Measurements from ENCODE around the gene SMTN.
"Not testable (repeated sequence)": the region's sequence is repeated elsewhere in the genome, so short reads cannot be mapped to it uniquely, and the experiment has no call there.

SMTN gene

DNA sequence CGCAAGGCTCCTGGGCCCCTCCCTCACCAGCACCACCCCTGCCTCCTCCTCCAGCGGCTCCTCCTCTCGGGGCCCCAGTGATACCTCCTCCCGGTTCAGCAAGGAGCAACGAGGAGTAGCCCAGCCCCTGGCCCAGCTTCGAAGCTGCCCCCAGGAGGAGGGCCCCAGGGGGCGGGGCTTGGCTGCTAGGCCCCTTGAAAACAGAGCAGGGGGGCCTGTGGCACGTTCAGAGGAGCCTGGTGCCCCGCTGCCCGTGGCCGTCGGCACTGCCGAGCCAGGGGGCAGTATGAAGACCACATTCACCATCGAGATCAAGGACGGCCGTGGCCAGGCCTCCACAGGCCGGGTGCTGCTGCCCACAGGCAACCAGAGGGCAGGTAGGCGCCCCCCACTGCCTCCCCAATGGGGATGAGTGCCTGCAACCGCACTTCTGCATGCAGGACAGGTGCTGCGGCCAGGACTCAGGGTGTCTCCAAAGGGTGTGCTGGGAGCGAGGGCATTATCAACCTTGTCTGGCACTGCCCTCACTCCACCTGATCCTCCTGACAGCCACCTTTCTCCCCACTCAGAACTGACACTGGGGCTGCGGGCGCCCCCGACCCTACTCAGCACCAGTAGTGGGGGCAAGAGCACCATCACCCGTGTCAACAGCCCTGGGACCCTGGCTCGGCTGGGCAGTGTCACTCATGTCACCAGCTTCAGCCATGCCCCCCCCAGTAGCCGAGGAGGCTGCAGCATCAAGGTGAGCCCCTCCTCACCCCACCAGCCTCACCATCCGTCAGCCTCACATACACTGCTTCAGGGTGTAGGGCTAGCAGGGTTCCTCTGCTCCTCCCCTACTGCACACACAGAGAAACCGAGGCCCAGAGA, 10.2 kb downstream of the SMTN start:
- DNase-seq, result no peak

GRCh38 chr22:31092161-31092560, 11.0 kb downstream of the SMTN start:
- no peak for DNase-seq

- no peak for DNase-seq
Measured at GRCh38 chr22:31093086-31093850, 12.2 kb downstream of the SMTN start.

DNA sequence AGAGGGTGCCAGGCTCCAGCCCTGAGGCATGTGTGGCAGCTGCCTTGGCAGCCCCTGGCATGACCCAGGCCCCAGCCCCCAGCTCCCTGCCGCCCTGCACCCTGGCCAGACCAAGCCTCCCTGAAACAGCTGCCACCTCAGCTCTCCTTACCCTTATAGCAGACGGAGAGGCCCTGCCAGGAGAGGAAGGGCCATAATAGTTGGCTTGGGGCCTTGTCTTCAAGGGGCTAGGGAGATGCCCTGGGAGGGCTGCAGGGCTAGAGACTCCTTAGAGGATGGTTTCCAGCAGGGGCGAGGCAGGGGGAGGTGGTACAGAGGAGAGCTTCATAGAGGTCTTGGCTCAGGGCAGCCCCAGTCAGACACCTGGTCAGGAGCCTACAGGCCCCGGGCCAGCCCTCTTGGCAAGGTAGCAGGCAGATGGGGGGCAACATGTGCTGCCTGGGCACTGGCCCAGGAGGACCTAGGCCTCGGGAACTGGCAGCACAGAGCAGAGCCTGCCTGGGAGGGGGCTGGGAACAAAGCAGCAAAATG, 13.0 kb downstream of the SMTN start:
- no peak for DNase-seq

DNA sequence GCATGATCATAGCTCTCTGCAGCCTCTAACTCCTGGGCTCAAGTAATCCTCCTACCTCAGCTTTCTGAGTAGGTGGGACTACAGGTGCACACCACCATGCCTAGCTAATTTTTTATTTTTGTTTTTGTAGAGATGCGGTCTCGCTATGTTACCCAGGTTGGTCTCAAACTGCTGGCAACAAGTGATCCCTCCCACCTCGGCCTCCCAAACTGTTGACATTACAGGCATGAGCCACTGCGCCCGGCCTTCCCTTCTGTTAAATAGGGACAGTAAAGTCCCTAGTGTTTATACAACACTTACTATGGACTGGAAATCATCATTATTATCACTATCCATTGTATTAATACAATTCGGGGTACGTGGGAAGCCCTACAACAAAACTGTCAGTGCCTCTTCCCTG, 13.6 kb downstream of the SMTN start:
- DNase-seq, result no peak

DNA sequence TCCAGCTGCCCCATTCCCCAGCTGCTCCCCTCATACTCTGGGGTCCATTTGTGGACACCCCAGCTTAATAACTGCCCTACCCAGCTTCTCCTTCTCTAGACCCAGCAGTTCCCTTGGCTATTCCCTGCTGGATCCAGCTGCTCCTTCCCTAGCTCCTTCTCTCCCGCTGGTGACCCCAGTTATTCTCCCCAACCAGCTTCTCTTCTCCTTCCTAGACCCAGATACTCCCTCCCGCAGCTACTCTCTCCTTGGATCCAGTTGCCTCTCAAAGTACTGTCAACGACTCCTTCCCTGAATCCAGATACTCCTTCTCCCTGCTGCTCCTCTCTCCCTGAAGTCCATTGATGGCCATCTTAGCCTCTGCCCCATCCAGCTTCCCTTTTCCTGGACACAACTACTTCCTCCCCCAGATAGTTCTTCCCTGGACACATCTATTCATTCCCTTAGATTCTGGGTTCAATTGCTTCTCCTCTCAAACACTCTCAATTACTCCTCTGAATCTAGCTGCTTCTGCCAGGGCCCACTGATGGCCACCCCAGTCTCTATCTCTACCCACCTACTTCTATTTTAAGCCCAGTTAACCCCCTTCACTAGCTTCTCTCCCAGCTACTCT, 14.6 kb downstream of the SMTN start:
- no peak for DNase-seq

- DNase-seq, result no peak
Measured at GRCh38 chr22:31096657-31097279, 15.7 kb downstream of the SMTN start.

- not testable (repeated sequence) for DNase-seq
Measured at GRCh38 chr22:31097539-31097938, 16.4 kb downstream of the SMTN start.

DNA sequence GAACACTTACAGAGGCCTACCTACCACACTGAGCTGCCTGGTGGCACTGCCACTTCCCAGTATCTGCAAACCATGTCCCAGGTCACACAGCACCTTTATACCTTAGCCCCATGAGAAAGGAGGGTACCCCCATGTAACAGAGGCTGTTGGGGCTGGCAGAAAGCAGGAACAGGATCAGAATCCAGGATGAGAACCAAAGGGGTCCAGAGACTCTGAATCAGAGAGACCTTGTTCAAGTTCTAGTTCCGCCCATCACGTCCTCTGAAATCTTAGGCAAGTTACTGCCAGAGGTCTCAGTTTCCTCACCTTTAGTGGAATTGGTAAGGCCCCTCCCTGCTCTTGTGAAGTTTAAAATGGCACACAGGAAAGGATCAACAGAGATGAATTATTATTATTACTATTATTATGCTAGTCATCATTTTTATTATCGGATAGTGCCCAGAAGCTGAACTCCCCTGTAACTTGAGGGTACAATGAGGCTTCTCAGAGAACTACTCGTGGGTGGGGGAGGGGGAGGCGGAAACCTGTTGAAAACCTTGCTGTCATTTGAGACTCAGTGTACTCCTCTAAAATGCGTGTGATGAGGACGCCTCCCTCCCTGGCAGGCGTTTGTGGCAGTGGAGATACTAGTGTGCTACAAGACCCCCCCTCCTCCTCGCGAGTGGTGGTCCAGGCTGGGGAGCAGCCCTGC, 17.0 kb downstream of the SMTN start:
- DNase-seq, result no peak

GRCh38 chr22:31098632-31099110, 17.6 kb downstream of the SMTN start:
- no peak for DNase-seq

GRCh38 chr22:31099386-31099785, 18.3 kb downstream of the SMTN start:
- no peak for DNase-seq

DNA sequence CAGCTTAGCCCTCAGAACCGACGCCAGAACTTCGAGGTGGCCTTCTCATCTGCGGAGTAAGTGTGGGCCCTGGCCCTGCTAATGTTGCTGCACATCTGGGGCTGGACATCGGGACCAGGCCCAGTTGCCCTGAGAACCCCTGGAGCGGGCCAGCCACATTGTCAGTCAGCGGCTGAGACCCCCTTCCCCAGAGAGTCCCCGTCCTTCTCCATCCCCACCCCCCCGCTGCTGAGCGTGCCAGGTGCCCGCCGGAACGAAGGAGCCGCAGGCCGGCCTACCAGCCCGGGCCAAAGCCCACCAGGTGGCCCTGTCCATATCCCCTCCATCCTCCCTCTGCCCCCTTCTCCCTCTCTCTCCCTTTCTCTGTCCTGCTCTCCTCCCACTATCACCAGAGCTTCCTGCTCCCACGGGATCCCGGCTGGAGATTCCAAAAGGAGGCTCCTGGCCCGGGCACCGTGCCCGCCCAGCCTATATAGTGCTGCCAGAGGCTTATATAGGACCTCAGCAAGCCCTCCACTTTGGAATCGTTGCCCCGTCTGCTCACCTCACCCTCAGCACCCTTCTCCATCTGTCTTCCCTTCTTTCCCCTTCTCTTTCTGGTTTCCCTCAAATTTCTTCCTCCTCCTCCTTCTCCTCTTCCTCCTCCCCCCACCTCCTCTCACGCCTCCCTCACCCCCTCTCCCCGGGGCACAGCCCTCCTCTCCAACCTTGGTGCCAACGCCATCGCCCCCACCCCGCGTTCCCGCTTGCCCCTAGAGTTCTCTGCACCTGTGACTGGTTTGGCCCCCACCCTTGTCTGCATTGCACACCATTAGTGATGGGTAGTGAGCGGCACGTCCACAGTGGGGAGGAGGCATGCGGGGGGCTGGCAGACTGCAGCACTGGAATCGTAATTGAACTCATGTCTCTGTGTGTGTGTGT, 19.0 kb downstream of the SMTN start:
- no peak for DNase-seq

GRCh38 chr22:31100762-31101525, 19.8 kb downstream of the SMTN start:
- no peak for DNase-seq

DNA sequence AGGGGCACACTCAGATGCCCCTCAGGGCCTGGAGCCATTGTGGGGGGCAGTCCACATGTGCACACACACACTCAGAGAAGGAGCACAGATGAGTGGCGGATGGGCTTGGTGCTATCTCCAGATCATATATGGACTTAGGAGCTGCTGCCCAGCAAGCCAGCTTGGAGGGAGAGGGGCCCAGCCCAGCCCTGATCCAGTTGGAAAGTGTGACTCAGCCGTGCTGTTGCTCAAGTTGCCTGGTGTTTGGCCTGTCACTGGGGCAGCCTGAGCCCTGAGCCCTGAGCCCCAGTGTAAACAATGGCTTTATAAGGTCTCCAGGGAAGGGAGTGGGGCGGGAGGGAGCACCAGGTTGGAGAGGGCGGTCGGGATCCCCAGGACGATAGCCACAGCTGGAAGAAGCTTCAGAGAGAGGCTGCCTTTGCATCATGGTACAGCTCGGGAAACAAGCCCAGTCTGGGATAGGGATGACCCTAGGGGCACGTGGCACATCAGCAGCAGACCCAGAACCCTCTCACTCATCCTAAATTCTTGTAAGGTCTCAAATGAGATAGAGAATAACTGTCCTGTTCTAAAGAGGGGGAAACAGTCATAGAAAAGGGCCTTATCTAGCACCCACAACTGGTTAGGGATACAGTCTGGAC, 21.4 kb downstream of the SMTN start:
- no peak for DNase-seq

DNA sequence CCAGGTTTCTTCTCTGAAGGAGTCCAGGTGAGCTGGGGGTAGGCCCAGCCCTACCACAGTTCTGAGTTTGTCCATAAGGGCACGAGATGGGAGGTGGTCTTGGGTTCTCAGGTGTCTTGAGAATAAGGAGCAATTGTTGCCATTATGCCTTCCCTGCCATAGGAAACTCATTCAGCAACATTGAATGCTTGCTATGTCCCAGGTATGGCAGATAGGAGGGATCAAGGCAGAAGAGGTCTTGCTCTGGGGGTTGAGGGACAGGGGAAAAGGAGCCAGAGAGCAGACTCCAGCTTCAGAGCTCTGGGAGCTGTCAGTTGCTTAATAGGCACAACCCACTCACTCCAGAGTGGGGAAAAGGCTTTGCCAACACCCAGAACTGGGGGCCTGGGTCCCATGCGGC, 22.0 kb downstream of the SMTN start:
- no peak for DNase-seq

DNA sequence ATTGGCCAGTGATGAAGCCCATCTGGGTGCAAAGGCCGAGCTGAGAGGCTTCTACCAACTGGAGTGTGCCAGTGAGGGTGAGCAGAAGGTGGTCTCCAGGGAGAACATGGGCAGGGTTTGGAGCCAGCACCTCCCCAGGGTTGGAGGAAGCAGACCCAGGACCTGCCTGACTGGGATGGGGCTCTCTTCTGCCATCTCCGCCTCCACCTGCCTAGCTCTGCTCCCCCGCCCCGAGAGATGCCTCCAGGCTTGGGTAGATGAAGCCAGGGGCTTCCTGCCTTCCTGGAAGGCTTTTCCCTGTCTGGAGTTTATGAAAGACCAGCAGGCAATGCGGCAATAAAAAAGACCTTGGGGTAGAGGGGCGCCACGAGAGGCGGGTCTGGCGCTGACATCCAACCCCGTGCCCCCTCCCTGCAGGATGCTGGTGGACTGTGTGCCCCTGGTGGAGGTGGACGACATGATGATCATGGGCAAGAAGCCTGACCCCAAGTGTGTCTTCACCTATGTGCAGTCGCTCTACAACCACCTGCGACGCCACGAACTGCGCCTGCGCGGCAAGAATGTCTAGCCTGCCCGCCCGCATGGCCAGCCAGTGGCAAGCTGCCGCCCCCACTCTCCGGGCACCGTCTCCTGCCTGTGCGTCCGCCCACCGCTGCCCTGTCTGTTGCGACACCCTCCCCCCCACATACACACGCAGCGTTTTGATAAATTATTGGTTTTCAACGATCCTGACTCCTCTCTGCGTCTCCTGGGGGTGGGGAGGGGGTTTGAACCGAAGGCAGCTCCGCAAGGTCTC, 23.0 kb downstream of the SMTN start:
- DNase-seq, result no peak

DNA sequence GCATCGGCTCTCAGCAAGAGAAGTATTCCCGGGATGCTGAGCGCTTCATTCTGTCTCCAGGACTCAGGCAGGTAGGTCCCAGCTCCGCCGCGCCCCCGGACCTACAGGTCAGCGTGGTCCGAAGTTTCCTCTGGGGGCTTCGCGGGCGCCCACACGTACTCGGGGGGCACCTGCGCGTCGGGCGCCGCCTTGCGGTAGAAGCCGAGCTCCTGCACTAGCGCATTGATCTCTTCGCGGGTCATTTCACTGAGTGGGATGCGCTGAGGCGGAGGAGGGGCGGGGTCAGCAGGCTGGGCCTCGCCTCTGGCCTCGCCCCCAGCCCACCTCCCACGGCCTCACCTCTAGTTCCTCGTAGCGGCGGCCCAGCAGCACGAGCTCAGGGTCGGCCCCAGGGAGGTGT, 23.8 kb downstream of the SMTN start:
- DNase-seq, result no peak

DNA sequence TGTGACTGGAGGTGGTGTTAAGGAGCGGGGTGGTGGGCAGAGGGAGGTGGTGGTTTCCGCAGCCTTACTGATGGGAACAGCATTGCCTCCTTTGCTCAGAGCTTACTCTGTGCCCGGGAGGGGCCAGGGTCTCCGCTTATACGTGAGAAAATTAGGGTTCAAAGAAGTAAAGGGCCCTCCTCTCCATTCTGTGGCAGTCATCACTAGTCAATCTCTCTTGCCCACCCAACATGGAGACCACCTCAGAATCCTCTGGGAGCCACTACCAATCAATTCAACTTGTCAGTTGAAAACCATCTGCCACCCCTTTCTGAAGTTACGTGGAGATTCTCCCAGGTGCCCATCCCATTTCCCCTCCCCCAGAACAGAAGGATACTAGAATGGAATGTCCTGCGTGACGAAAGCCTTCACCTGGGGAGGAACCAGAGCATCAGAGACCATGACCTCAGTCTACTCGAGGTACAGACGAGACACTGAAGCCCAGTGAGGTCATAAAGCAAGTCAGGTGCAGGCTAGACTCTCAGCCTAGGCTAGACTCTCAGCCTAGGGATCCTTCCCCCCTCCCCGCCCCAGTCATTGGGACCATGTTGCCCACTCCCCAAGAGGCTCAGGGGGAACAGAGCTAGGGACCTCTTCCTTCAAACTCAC, 24.3 kb downstream of the SMTN start:
- DNase-seq, result no peak
